Measurements from ENCODE around the gene RNF187.
A peak's percentile ranks its signal among the peaks of the same experiment; 100 is the strongest.
"Not testable (repeated sequence)": the region's sequence is repeated elsewhere in the genome, so short reads cannot be mapped to it uniquely, and the experiment has no call there.

Gene RNF187

DNA sequence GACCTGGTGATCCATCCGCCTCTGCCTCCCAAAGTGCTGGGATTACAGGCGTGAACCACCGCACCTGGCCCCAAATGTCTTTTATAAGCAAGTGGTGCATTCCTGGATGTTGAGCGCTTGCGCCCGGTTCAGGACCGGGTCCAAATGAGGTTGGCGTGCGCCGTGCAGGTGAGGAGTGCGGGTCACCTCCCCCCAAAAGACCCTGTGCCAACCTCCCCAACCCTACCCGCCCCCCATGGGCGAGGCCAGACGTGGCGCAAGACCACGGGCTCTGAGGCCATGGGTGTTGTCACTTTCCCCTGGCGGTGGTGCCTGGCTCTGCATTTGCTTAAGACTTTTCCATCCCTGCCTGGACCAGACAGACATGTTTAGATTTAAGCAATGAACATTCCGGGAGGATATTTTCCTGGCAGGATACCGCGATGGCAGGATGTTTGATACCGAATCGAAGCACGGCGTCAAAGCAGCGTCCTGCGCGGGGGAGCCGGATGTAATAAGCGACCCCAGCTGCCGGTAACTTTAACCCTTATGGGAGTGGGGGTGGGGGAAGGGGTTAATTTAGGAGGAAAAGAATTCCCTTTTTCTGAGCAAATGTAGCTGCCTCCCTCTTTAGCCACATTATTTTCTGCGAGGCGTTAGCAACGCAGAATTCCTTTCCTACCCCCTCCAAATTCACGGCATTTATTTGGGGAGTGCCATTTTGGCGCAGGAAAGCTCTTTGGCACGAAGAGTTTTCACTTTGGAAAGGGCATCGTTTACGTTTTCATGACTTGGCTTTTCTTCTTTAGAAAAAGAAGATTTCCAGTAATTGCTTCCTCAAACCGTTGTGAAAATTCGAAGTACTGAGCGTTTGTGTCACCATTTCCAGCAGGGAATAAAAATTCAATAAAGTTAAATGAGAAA lies 27.8 kb upstream of the RNF187 start:
- DNase-seq (ENCODE audit: low read depth in 2 of 3, low spot score in 1 of 3), result peak; percentile 43 to 57 (median 45)

- DNase-seq (ENCODE audit: low read depth in 2 of 3, low spot score in 1 of 3), result no peak
These were observed 26.4 kb upstream of the RNF187 start for GRCh38 chr1:228460821-228461220.

GRCh38 chr1:228462560-228462959 lies 24.6 kb upstream of the RNF187 start:
- DNase-seq (ENCODE audit: low read depth in 2 of 3, low spot score in 1 of 3), result no peak

DNA sequence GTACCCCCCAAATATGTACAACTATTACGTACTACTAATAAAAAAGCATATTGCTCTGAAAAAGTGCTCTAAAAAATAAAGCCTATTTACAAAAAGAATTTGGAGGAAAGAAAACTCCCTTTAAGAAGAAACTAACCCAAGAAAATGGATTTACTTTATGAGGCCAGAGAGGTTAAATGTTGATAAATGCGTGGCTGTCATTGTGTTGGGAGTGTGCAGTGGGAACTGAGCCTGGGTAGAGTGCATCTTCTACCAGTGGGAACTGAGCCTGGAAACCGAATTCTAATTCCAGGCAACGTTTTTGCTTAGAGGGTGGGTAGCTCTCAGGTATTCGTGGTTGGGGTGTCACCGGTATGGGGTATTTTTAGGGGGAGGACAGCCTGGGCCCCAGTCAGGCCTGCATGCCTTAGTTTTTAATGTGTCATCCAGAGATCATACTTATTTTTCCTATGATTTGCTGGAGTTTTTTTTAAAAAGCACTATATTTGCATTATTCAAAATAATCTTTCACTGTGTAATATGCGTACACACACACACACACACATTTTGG lies 24.1 kb upstream of the RNF187 start:
- no peak for DNase-seq (ENCODE audit: low read depth in 2 of 3, low spot score in 1 of 3)

DNA sequence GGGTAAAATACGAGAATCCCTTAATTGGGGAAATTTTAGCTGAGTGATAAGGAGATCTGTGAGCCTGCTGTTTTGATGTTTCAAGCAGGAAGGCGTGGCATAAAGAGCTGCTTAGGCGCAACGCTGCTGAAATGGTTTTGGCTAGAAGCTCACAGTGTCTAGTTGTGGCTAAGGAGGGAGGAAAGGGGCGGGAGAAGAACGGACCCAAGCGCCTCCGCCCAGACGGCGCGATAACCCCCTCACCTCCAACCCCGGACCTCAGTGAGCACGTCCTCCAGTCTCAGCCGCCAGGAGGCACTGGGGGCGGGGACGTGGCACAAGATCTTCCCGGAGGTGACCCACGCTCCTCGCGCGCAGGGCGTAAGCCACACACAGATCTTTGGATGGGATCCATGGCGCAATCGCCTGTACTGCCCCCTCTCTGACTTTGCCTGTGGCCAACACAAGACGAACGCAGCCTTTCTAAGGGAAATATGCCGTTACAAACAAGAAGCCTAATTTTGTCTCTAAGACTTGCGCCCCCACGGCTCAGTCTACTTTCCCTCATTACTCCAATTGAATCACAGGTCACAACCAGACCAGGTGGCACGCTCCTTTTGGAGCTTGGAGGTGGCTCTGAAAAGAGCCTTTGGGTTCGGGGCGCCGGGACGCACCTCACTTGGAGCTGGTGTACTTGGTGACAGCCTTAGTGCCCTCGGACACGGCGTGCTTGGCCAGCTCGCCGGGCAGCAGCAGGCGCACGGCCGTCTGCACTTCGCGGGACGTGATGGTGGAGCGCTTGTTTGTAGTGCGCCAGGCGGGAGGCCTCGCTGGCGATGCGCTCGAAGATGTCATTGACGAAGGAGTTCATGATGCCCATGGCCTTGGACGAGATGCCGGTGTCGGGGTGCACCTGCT lies 23.4 kb upstream of the RNF187 start:
- DNase-seq (ENCODE audit: low read depth in 2 of 3, low spot score in 1 of 3), result peak; percentile 57 to 66 (median 64)

DNA sequence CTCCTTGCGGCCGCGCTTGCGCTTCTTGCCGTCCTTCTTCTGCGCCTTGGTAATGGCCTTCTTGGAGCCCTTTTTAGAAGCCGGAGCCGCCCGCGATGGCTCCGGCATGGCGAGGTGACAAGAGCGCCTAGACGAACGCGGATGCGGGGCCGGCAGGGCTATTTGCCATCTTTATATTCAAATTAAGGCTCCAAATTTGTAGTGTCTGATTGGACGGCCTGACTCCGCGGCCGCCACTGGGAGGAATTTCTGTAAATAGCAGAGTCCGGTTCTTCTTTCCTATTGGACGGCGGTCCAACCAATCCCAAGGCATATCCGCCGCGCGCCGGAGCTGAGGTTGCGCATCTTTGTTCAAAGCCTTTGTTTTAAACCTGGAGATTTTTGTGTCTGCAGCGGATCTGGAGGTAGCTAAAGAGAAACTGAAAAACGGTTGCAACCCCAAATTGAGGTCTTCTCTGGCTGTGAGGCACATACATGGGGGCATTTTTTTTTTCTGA lies 22.6 kb upstream of the RNF187 start:
- peak; percentile 73 to 85 (median 83) for DNase-seq (ENCODE audit: low read depth in 2 of 3, low spot score in 1 of 3)

DNA sequence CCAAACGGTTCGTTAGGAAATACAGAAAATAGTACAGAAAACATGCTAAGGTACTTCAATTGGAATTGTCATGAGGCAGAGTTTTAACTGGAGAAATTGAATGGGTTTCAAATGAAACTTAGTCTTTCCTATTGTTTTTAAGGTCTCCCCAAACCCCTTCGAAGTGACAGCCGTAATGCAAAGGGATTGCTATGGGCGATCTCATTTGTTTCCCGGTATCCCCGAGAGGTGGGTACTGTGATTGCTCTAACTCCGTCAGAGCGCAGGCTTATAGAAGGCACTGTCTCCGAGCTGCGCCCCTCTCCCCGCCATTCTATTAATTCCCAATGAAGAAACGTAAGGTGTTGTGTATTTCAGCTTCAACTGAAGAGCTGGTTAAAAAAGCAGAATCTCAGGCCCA lies 22.0 kb upstream of the RNF187 start:
- DNase-seq (ENCODE audit: low read depth in 2 of 3, low spot score in 1 of 3), result no peak

GRCh38 chr1:228465571-228466146 lies 21.5 kb upstream of the RNF187 start:
- no peak for DNase-seq (ENCODE audit: low read depth in 2 of 3, low spot score in 1 of 3)

- not testable (repeated sequence) for DNase-seq (ENCODE audit: low read depth in 2 of 3, low spot score in 1 of 3)
These were observed 19.0 kb upstream of the RNF187 start for GRCh38 chr1:228468188-228468587.

- DNase-seq (ENCODE audit: low read depth in 2 of 3, low spot score in 1 of 3), result no peak
These were observed 17.6 kb upstream of the RNF187 start for GRCh38 chr1:228469413-228470162.

- no peak for DNase-seq (ENCODE audit: low read depth in 2 of 3, low spot score in 1 of 3)
These were observed 15.9 kb upstream of the RNF187 start for GRCh38 chr1:228471154-228471761.

DNA sequence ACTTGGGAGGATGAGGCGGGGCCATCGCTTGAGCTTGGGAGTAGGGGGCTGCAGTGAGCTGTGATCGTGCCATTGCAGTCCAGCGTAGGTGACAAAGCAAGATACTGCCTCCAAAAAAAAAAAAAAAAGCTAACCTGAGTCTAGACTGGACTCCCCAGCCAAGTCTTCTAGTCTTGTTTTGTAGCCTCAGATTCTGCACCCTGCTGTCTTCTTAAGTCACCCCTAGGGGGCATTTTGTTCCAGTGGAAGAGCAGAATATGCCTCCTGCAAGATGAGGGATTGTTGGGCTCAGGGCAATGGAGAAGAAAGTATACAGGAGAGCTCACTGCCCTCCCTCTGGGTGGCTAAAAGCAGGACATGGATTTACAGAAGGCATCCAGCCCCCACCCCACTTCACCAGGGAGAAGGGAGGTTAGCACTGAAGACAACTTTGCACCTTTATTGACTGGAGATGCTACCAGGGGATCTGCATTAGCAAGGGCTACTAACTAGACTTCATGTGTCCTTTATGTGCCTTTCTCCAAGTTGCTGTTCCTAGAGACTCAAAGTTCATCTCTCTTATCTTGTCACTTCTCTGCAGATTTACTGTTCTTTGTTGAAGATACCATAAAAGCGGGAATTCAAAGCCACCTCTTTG lies 15.3 kb upstream of the RNF187 start:
- peak in 1 of 3 donors; percentile 25 for DNase-seq (ENCODE audit: low read depth in 2 of 3, low spot score in 1 of 3)

DNA sequence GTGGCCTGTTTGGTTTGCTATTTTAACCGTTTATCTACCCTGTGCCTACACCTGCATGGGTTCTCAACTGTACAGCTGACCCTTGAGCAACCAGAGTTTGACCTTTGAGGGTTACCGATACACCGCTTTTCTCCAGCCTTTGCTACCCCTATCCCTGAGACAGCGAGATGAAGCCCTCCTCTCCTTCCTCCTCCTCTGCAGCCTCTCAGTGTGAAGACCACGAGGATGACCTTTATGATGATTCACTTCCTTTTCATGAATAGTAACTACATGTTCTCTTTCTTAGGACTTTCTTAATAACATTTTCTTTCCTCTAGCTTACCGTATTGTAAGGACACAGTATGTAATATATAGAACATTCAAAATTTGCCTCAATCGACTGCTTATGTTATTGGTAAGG lies 14.5 kb upstream of the RNF187 start:
- no peak for DNase-seq (ENCODE audit: low read depth in 2 of 3, low spot score in 1 of 3)

DNA sequence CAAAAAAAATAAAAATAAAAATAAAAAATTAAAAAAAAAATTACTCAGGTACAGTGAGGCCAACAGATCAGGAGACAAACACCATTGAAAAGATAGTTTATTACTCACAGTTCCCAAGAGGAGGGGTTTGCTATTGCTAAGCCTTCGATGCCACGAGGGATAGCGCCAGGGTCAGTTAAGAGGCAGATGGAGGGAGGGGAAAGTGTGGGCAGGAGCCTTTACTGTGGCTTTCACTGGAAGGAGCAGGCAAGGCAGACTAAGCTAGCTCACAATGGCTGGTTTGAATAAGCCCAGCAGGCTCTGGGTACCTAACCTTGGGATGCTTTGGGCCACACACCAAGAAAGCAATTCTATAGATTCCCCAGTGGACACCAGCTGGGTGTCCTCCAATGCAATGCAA lies 12.7 kb upstream of the RNF187 start:
- DNase-seq (ENCODE audit: low read depth in 2 of 3, low spot score in 1 of 3), result no peak

DNA sequence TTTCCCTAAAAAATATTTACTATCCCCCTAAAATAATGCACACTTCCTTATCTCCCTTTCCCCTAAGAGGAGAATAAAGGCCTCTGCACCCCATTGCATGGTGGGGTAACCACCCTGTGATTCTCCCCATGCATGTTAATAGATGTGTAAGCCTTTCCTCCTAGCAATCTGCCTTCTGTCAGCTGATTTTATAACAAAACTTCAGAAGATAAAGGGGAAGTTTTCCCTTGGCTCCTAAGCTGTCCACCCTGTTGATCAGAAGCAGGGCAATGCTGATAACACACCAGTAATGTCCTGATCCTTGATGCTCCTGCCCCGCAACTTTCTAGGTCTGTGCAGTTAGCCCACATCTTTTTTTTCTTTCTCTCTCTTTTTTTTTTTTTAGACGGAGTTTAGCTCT lies 11.4 kb upstream of the RNF187 start:
- DNase-seq (ENCODE audit: low read depth in 2 of 3, low spot score in 1 of 3), result no peak

DNA sequence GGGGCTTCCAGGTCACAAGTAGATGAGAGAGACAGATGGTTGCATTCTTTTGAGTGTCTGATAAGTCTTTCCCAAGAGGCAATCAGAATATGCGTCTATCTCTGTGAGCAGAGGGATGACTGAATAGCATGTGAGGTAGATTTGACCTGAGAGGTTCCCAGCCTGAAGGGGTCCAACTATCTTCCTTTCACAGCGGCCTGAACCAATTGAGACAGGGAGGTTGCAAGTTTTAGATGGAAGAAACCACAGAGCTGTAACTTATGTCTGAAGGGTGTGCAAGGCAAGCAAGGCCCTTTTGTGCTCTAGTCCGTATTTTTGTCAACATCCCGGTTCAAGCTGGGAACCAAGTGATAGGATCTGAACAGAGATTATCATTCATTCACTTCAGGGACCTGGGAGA lies 9.9 kb upstream of the RNF187 start:
- DNase-seq (ENCODE audit: low read depth in 2 of 3, low spot score in 1 of 3), result no peak

GRCh38 chr1:228478326-228478725 lies 8.9 kb upstream of the RNF187 start:
- DNase-seq (ENCODE audit: low read depth in 2 of 3, low spot score in 1 of 3), result no peak

DNA sequence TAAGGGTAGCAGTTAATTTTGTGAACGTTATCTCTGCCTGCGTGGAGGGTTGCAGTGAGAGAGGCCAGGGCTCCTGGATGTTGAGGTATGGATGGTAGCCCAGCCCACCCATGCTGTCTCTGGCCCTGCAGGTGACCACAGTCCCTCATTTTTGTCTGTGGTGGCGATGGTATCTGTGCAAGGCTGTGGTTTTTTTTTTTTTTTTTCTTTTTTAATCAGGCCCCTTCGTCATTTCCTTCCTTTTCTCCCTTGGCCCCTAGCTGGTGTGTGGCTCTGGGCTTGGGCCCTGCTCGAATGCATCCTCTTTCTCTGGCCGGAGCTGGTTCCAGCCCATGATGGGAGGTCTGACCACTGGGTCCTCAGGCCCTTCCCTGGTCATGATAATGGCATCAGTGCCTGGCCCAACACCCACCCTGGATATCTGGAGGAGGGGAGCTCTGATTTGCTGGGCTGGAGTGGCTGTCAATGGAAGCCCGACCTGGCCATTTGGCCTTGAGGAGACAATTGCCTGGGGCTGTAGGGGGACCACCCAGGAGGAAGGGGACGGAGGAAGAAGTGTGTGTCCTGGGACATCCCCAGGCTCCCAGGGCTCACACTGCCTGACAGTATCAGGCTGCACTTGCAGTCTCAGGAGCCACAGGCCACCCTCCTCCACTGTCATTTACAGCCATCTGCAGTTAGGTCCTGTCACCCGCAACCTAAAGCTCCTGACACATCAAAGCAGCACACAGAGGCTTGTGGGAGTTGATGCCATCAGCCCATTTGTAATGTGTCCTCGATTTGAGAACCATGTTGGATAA lies 8.1 kb upstream of the RNF187 start:
- no peak for DNase-seq (ENCODE audit: low read depth in 2 of 3, low spot score in 1 of 3)

- no peak for DNase-seq (ENCODE audit: low read depth in 2 of 3, low spot score in 1 of 3)
These were observed 3.4 kb upstream of the RNF187 start for GRCh38 chr1:228483789-228484188.

Data from stimulated activated CD4-positive, alpha-beta T cell treated with anti-CD3 and anti-CD28 coated beads, Interleukin-12 subunit alpha, Interleukin-12 subunit beta, amount 100 ng/mL, for 48 hours (primary cell).